Measurements from ENCODE around the gene SPR.

SPR gene

DNA sequence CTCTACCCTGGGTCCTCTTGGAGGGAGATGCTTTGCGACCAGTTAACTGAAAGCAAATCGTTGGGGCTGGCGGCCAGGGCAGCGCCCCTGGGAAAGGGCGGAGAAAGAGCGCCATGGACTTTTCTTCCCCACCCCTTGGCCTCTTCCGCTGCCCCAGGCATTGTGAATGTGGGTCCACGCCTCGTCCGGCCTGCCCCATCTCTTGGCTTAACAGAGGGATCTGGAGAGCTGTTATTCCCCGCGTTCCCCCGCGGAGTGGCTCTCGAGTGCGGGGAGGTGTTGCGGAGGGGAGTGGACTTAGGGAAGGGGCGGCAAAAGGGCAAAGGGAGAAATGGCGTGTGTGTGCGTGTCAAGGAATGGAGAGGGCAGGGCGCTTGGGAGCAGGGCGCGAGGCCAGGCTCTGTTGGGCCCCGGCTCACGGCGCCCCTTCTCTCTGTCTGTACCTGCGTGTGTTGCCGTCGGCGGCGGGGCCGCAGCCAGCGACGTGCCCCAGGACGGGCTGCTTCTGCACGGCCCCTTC, 36.7 kb downstream of the SPR start:
- H3K27ac ChIP-seq = no peak overlapping the region
- TF ChIP-seq ZFX (IDR thresholded peaks at IDR 0.05) = no peak
- TF ChIP-seq, protein P1, sequence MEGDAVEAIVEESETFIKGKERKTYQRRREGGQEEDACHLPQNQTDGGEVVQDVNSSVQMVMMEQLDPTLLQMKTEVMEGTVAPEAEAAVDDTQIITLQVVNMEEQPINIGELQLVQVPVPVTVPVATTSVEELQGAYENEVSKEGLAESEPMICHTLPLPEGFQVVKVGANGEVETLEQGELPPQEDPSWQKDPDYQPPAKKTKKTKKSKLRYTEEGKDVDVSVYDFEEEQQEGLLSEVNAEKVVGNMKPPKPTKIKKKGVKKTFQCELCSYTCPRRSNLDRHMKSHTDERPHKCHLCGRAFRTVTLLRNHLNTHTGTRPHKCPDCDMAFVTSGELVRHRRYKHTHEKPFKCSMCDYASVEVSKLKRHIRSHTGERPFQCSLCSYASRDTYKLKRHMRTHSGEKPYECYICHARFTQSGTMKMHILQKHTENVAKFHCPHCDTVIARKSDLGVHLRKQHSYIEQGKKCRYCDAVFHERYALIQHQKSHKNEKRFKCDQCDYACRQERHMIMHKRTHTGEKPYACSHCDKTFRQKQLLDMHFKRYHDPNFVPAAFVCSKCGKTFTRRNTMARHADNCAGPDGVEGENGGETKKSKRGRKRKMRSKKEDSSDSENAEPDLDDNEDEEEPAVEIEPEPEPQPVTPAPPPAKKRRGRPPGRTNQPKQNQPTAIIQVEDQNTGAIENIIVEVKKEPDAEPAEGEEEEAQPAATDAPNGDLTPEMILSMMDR (conservative IDR thresholded peaks at IDR 0.05) = no peak

DNA sequence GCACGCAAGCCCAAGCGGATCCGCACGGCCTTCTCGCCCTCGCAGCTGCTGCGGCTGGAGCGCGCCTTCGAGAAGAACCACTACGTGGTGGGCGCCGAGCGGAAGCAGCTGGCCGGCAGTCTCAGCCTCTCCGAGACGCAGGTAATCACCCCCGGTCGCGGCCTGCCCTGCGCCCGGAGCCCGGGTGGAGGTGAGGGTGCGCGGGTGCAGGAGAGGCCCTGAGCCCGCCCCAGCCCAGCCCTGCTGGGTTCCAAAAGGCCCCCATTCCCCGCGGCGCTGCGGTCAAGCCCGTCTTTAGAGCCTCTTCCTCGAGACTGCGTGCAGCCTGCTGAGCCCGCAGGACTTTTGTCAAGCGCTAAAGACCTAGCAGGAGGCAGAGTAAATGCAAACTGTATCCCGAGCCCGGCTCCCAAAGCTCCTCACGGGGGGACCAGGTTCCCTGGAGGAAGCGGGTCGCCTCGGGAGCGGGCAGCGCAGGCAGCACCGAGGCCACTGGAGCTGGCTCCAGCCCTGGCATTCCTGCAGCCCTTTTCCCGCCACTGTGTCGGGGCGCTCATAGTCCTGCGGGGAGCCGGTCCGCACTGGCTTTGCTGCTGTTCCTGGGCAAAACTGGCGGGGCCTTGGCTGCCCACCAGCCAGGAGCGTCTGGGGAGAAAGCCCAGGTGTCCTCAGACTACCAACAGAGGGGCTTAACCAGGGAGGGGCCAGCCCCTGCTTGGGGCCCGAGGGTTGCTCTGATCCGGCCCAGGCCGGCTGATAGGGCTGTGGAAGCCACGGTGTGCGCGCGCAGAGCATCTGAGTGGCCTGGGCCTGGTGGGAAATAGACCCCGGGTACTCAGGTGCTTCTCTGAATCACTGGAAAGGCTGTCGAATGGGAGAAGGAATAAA, 37.4 kb downstream of the SPR start:
- H3K27ac ChIP-seq = no peak overlapping the region
- TF ChIP-seq ZFX (IDR thresholded peaks at IDR 0.05) = no peak
- TF ChIP-seq, protein P1 (conservative IDR thresholded peaks at IDR 0.05) = no peak

DNA sequence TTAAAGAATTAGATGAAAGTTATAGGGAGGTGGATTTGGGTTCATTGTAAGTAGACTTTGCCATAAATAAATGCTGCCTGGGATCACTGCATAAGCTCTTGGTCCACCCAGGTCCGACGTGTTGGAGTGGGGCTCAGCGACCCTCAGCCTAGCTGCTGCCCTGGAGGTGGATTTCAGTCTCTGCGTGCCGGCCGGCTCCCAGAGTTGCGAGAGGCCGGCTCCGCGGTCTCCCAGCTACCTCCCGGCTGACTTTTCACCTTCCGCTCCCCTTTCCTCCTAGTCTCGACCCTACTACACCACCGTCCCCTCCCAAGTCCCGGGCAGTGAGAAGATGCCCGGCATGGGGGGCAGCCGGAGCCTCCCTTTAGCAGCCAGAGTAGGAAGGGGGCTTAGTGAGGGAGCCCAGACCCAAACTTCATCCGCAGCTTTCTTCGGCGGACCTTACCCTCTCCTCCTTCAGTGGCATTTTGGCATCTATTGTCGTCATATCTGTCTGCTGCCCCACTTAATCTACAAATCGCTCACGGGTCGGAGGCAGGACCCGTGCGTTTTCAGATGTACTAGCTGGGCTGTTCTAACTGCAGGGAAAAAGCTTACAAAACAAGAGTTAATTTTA, 38.2 kb downstream of the SPR start:
- no peak for TF ChIP-seq ZFX (IDR thresholded peaks at IDR 0.05)
- TF ChIP-seq, protein P1 (conservative IDR thresholded peaks at IDR 0.05) = no peak
- H3K27ac ChIP-seq = no peak overlapping the region

DNA sequence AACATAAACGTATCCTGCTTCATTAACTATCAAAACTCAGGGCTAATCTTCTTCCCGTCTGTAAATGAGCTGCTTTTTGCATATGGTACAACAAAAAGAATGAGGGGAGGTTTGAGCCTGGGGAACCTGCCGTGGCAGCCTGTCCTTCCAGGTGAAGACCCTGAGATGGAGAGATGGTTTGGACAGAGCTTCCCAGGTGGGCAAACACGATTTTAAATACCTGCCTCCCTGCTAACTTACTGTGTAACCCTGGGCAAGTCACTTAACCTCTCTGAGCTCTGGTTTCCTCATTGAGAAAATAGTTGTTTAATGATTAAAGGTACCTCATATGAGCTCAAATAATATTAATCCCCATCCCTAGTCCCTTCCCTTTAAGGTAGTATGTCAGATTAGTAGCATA, 39.2 kb downstream of the SPR start:
- no peak for TF ChIP-seq ZFX (IDR thresholded peaks at IDR 0.05)
- TF ChIP-seq, protein P1 (conservative IDR thresholded peaks at IDR 0.05) = no peak
- no peak overlapping the region for H3K27ac ChIP-seq

DNA sequence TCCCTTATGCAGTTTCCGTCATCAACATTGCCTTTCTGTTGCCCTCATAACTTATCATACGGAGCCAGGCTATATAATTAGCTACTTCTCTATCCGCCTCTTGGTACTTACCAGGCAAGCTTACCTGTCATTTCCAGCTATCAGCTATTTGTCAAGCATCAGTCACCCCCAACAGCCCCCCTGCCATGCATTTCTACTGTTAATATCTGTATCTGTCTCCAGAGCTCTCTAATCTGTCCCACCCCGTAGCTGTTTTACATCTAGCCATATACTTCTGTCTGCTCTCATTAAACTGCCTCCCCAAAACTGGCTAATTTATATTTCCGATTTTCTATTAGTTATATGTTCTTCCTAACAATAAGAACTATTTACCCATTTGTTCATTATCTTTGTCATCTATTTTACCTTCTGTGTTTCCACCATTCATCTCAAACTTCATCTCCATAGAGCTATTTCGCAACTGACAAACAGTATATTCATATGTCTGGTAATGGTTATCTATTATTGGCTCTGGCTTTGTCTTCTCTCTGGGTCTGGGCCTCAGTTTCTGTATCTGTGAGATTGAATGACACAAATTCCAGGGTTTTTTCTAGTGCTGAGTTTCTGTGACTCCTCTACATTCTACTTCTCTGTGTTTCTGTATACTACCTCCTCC, 39.7 kb downstream of the SPR start:
- TF ChIP-seq ZFX (IDR thresholded peaks at IDR 0.05) = no peak
- TF ChIP-seq, protein P1 (conservative IDR thresholded peaks at IDR 0.05) = no peak
- no peak overlapping the region for H3K27ac ChIP-seq

DNA sequence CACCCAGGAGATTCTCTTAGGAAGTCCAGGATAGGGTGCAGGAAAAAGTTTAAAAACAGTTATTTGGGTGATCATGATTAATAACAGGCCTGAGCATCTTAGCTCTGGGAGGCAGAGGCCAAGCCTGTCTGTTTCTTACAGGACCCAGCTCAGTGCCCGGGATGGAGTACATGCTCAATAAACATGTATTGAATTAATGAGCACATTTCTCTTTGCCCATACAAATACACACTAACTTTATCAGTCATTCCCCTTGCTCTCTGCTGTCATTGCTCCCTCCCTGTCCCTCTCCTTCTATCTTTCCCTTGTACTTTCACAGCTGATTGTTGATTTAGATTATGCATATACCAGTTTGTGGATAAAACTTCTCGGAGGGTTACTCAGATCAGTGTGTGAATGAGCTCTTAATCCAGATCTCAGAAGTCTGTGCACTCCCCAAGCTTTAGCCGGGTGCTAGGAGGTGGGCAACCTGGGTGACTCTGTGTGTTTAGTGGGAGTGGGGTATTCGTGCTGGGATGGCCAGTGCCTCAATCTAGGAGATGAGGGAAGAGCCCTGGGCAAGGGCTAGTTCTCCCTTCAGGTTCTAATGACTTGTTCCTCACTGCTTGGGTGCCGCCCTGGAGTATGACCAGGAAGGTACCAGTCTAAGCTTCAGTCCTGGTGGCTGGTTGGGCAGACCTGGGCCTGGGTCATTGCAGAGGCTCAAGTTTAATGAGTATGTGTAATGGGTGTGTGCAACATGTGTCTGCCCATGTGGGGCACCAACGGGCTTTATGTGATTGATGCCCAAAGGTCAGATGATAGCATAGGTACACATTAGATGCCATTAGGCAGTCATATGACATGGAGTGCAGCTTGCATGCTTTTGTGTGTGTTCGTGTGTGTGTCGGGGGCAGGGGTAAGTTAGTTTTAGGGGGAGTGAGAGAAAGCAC, 40.7 kb downstream of the SPR start:
- TF ChIP-seq ZFX (IDR thresholded peaks at IDR 0.05) = no peak
- TF ChIP-seq, protein P1 (conservative IDR thresholded peaks at IDR 0.05) = no peak
- no peak overlapping the region for H3K27ac ChIP-seq
